Stimulated activated naive CD8-positive, alpha-beta T cell treated with anti-CD3 and anti-CD28 coated beads, Interleukin-15, amount 100 ng/mL, for 72 hours (primary cell): ENCODE results near the gene NDUFS7.
A peak's percentile ranks its signal among the peaks of the same experiment; 100 is the strongest.

Experiments used
- ATAC-seq: fragments of 150-1000 bp; cut with Tn5 transposase; 2 replicates; pipeline ENCODE4 v1.10.0; 2021; ENCODE audit warnings: mild to moderate bottlenecking, moderate library complexity
- DNase-seq, 2 donors: peaks; one replicate each; pipeline ENCODE4 v3.0.0; 2021 to 2022
- H3K27ac Mint-ChIP-seq, 2 donors: one replicate each; pipeline ENCODE4 v1.8.0; 2022; ENCODE audit warnings: mild to moderate bottlenecking in 2 of 2, mixed read lengths in 2 of 2, moderate library complexity in 2 of 2
- H3K27me3 Mint-ChIP-seq: one replicate; pipeline ENCODE4 v1.8.0; 2022; ENCODE audit warnings: mixed read lengths
- H3K4me1 Mint-ChIP-seq: one replicate; pipeline ENCODE4 v1.8.0; 2022; ENCODE audit warnings: mild to moderate bottlenecking, mixed read lengths
- H3K4me3 Mint-ChIP-seq, 2 donors: one replicate each; pipeline ENCODE4 v1.8.0; 2022; ENCODE audit warnings: mild to moderate bottlenecking in 2 of 2, mixed read lengths in 2 of 2, moderate library complexity in 1 of 2
- H3K9me3 Mint-ChIP-seq, 2 donors: one replicate each; pipeline ENCODE4 v1.8.0; 2022; ENCODE audit warnings: mixed read lengths in 2 of 2

Gene NDUFS7

GRCh38 chr19:1361601-1362386 is 21.9 kb upstream of the NDUFS7 start:
- Mint-ChIP-seq H3K4me1 (peaks cover 46% of the 10 kb centered on the region), H3K9me3 (no peaks in the 10 kb centered on the region), H3K27ac (peak overlapping the region; percentile 79 to 80), H3K27me3 (no peaks in the 10 kb centered on the region), H3K4me3 (no peak overlapping the region)
- no peak for DNase-seq
- ATAC-seq = no peak

DNA sequence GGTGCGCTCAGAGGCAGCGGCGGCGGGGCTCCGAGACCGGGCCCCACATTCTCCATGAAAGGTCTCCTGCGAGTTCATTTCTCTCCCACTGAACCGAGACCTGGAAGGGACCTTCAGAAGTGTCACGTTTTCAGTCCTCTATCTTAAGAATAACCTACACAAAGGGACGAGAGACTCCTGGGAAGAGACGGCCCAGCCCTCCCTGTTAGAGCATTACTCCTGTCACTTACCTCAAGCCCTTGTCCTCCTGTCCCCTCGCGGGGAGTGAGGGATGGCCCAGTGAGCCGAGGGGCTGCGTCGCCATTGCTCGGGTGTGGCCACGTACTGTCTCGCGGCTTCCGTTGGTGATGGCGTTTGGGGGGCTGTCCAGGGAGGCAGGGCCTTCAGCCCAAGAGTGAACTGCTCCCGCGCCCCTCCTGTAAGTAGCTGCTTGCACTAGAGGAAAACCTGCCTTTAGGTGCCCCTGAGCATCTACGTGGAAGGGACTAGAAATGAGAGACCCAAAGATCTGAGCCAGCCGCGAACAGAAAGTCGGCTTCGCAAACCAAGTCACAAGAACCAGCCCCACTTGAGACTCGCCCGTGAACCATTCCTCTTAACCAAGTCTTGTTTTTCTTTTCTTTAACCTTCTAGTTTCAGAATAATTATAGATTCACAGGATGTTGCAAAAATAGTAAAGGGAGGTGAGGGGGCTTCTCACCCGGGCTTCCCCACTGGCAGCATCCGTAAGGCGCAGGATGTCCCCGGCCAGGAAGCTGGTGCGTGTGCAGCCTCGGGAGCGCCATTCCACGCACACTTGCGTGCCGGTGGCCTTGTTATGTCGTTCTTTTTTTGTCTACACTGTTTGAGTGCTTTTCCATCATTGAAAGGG is 21.1 kb upstream of the NDUFS7 start:
- ATAC-seq = no peak
- H3K4me1 Mint-ChIP-seq = peaks cover 46% of the 10 kb centered on the region
- no peaks in the 10 kb centered on the region for H3K9me3 Mint-ChIP-seq
- H3K27me3 Mint-ChIP-seq = no peaks in the 10 kb centered on the region
- H3K27ac Mint-ChIP-seq = peak overlapping the region; percentile 48 to 52
- peak overlapping the region; percentile 78 to 93 for H3K4me3 Mint-ChIP-seq
- DNase-seq = no peak

DNA sequence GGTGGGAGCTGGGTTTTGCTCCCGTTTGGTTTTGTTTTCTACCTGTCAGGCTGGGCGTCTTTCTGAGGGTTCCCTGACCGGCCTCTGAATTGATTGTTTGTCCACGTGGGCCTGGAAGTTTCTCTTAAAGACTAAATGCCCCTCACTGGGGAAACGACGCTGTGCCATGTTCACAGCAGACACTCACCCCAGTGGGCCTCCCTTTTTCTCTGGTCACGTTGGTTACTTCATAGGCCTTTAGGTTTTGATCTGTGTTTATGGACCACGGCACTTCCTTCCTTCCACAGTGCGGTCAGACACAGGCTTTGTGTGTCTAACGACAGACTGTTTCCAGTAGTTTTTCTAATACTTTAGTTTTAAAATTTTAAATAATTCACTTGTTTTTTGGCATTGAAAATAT is 20.1 kb upstream of the NDUFS7 start:
- peak overlapping the region; percentile 78 to 93 for H3K4me3 Mint-ChIP-seq
- H3K27me3 Mint-ChIP-seq = no peaks in the 10 kb centered on the region
- peak overlapping the region; percentile 90 to 96 for H3K27ac Mint-ChIP-seq
- DNase-seq (peak; percentile 23 to 28), ATAC-seq (peak; percentile 79)
- H3K9me3 Mint-ChIP-seq = no peaks in the 10 kb centered on the region
- H3K4me1 Mint-ChIP-seq = peaks cover 46% of the 10 kb centered on the region

DNA sequence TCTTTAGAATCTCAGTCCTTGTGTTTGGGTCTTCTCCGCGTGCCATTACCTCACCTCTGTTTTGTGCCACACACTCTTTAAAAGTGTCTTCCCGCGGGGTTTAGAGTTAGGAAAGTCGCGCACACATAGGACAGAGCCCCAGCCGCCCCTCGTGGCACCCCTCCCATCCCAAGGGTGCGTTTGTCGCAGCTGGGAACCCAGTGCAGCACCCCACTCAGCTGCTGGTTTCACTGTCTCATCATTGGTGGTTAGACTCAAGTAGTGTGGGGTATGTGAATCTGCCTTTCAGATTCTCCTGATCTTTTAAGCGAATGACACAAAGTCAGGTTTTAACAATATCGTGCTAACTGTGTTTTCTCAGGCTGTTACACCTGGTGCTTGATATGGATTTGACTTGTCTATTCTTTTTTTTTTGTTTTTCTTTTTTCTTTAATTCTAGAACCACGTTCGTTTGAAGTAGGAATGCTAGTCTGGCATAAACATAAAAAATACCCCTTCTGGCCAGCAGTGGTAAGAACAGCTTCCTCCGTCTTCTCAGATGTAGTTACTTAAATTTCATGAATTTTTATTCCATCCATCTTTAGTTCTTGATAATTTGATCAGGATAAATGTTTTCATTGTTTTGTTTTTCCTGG is 19.5 kb upstream of the NDUFS7 start:
- peak; percentile 32 to 37 for DNase-seq
- peak overlapping the region; percentile 90 to 94 for H3K27ac Mint-ChIP-seq
- no peaks in the 10 kb centered on the region for H3K9me3 Mint-ChIP-seq
- no peaks in the 10 kb centered on the region for H3K27me3 Mint-ChIP-seq
- peak; percentile 83 for ATAC-seq
- H3K4me1 Mint-ChIP-seq = peaks cover 46% of the 10 kb centered on the region
- peak overlapping the region; percentile 78 to 93 for H3K4me3 Mint-ChIP-seq

- Mint-ChIP-seq H3K9me3 (no peaks in the 10 kb centered on the region), H3K4me1 (peaks cover 46% of the 10 kb centered on the region), H3K4me3 (peak overlapping the region in 1 of 2 donors; percentile 24), H3K27ac (peak overlapping the region in 1 of 2 donors; percentile 14), H3K27me3 (no peaks in the 10 kb centered on the region)
- DNase-seq (no peak), ATAC-seq (no peak)
Observed at GRCh38 chr19:1365319-1366269, 18.1 kb upstream of the NDUFS7 start.

DNA sequence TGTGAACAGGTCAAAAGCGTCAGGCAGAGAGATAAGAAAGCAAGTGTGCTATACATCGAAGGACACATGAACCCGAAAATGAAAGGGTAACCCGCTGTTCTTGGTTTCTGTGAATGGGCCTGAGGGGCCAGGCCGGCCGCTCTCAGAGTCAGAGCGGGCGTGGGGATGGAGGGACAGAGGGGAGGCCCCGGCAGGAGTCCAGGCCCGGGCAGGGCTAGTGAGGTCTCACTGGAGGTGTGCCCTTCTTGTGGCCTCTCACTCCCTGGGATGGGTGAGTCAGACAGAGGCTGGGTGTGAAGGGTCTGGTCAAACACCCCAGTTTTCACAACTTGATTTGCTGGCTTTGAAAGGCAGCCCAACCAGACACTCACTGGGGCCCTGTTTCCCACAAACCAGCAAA is 17.4 kb upstream of the NDUFS7 start:
- H3K27me3 Mint-ChIP-seq = no peaks in the 10 kb centered on the region
- peaks cover 42% of the 10 kb centered on the region for H3K4me1 Mint-ChIP-seq
- ATAC-seq = no peak

GRCh38 chr19:1366899-1367870 is 16.5 kb upstream of the NDUFS7 start:
- no peak overlapping the region for H3K4me3 Mint-ChIP-seq
- peaks cover 33% of the 10 kb centered on the region for H3K4me1 Mint-ChIP-seq
- ATAC-seq = no peak
- no peaks in the 10 kb centered on the region for H3K9me3 Mint-ChIP-seq
- DNase-seq = no peak
- no peaks in the 10 kb centered on the region for H3K27me3 Mint-ChIP-seq
- H3K27ac Mint-ChIP-seq = peak overlapping the region in 1 of 2 donors; percentile 48

More for the DNA sequence above, 17.4 kb upstream of the NDUFS7 start:
- Mint-ChIP-seq H3K27ac (no peak overlapping the region), H3K4me3 (no peak overlapping the region), H3K9me3 (no peaks in the 10 kb centered on the region)
- DNase-seq = no peak

- ATAC-seq (no peak), DNase-seq (no peak)
- H3K4me1 Mint-ChIP-seq = peaks cover 12% of the 10 kb centered on the region
- no peak overlapping the region for H3K4me3 Mint-ChIP-seq
- no peaks in the 10 kb centered on the region for H3K27me3 Mint-ChIP-seq
- H3K27ac Mint-ChIP-seq = no peak overlapping the region
- H3K9me3 Mint-ChIP-seq = no peaks in the 10 kb centered on the region
Observed at GRCh38 chr19:1369214-1369805, 14.4 kb upstream of the NDUFS7 start.

DNA sequence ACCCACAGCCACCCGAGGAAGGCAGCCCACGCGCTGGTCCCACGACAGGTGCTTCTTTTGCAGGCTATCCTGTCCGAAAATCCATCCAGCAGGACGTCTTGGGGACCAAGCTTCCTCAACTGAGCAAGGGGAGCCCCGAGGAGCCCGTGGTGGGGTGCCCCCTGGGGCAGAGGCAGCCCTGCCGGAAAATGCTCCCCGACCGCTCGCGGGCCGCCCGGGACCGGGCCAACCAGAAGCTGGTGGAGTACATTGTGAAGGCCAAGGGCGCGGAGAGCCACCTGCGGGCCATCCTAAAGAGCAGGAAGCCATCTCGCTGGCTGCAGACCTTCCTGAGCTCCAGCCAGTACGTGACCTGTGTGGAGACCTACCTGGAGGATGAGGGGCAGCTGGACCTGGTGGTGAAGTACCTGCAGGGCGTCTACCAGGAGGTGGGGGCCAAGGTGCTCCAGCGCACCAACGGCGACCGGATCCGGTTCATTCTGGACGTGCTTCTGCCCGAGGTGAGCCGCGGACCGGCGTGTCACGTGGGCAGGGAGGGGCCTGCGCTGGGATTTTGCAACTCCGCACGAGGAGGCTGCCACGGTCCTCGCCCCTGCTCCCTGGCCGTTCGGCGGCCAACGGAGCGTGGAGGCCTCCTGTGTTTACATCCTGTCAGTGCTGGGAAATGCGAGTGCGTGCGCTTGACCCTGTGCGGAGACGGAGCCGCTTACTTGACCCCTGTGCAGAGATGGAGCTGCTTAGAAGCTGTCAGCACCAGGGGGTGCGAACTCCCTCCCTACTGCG is 12.9 kb upstream of the NDUFS7 start:
- H3K27me3 Mint-ChIP-seq = no peaks in the 10 kb centered on the region
- no peak overlapping the region for H3K27ac Mint-ChIP-seq
- no peak overlapping the region for H3K4me3 Mint-ChIP-seq
- ATAC-seq = no peak
- no peaks in the 10 kb centered on the region for H3K9me3 Mint-ChIP-seq
- no peak for DNase-seq
- no peaks in the 10 kb centered on the region for H3K4me1 Mint-ChIP-seq

GRCh38 chr19:1373042-1373533 is 10.6 kb upstream of the NDUFS7 start:
- ATAC-seq (no peak), DNase-seq (no peak)
- no peaks in the 10 kb centered on the region for H3K27me3 Mint-ChIP-seq
- H3K27ac Mint-ChIP-seq = no peak overlapping the region
- no peaks in the 10 kb centered on the region for H3K9me3 Mint-ChIP-seq
- H3K4me3 Mint-ChIP-seq = no peak overlapping the region
- H3K4me1 Mint-ChIP-seq = no peaks in the 10 kb centered on the region

- no peak overlapping the region for H3K27ac Mint-ChIP-seq
- no peak for DNase-seq
- ATAC-seq = no peak
- H3K9me3 Mint-ChIP-seq = no peaks in the 10 kb centered on the region
- no peaks in the 10 kb centered on the region for H3K27me3 Mint-ChIP-seq
- no peaks in the 10 kb centered on the region for H3K4me1 Mint-ChIP-seq
- no peak overlapping the region for H3K4me3 Mint-ChIP-seq
Observed at GRCh38 chr19:1373534-1374249, 10.0 kb upstream of the NDUFS7 start.

DNA sequence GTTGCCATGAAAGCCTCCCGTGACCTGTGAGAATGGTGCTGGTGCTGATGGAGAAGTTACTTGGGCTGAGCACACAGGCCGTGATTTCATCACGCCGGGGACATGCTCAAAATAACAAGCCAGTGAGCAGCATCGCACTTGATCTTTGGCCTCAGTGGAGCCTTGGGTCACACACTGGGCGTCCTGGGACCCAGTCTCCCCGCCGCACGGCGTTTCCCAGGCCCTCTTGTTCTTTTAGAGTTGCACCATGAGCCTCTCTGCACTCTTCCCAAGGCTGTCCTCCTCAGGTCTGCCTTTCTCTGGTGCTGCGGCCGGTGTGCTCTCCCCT is 9.5 kb upstream of the NDUFS7 start:
- no peak for DNase-seq
- H3K4me1 Mint-ChIP-seq = no peaks in the 10 kb centered on the region
- ATAC-seq = no peak
- no peaks in the 10 kb centered on the region for H3K9me3 Mint-ChIP-seq
- H3K4me3 Mint-ChIP-seq = no peak overlapping the region
- H3K27ac Mint-ChIP-seq = no peak overlapping the region
- no peaks in the 10 kb centered on the region for H3K27me3 Mint-ChIP-seq
